H1 (cell line): ENCODE results near the gene HMGN3.

Source experiments
- CHD2 ChIP-seq: IDR thresholded peaks from 2 replicates; pipeline ENCODE4 v1.6.1; 2012; ENCODE audit warnings: low read length, improper control_type of control experiment
- CTCF ChIP-seq, 3 experiments: IDR thresholded peaks; 1 replicate in 2 of 3; 2 replicates in 1 of 3; pipeline versions ENCODE4 v1.5.1 to v1.6.1; 2011; ENCODE audit warnings: low read length in 3 of 3, mild to moderate bottlenecking in 3 of 3, inconsistent platforms in 2 of 3, low read depth in 1 of 3, moderate library complexity in 1 of 3; ENCODE audit not compliant: insufficient read depth in 1 of 3; ENCODE audit errors: control extremely low read depth in 1 of 3
- EP300 ChIP-seq, 2 experiments: IDR thresholded peaks; 1 replicate in 1 of 2; 2 replicates in 1 of 2; pipeline ENCODE4 v1.6.1; 2011 to 2012; ENCODE audit warnings: low read depth in 2 of 2, low read length in 2 of 2, mild to moderate bottlenecking in 2 of 2, borderline replicate concordance in 1 of 2, inconsistent platforms in 1 of 2, moderate library complexity in 1 of 2
- EZH2 ChIP-seq: fragments of 200-600 bp; sonication (generic); IDR thresholded peaks from 2 replicates; pipeline ENCODE4 v1.7.1; 2012; ENCODE audit warnings: low read depth, mild to moderate bottlenecking, moderate library complexity, low read length, inconsistent platforms; ENCODE audit not compliant: severe bottlenecking
- GTF2F1 ChIP-seq: IDR thresholded peaks from 2 replicates; pipeline ENCODE4 v1.6.1; 2012; ENCODE audit warnings: low read depth, low read length, improper control_type of control experiment, borderline replicate concordance
- HDAC6 ChIP-seq: IDR thresholded peaks from one replicate; pipeline ENCODE4 v1.7.1; 2012; ENCODE audit warnings: low read depth, mild to moderate bottlenecking, inconsistent platforms, low read length, moderate library complexity
- JUN ChIP-seq: IDR thresholded peaks from 2 replicates; pipeline ENCODE4 v1.6.1; 2011; ENCODE audit warnings: low read depth, mild to moderate bottlenecking, improper control_type of control experiment, low read length
- JUND ChIP-seq: IDR thresholded peaks from 2 replicates; pipeline ENCODE4 v1.6.1; 2011; ENCODE audit warnings: mild to moderate bottlenecking, improper control_type of control experiment, low read length
- POLR2AphosphoS5 ChIP-seq: IDR thresholded peaks from 2 replicates; pipeline ENCODE4 v1.6.1; 2011; ENCODE audit warnings: low read depth, low read length
- SP2 ChIP-seq: IDR thresholded peaks from 2 replicates; pipeline ENCODE4 v1.6.1; 2012; ENCODE audit warnings: mild to moderate bottlenecking, low read length, inconsistent platforms
- TBP ChIP-seq: IDR thresholded peaks from 2 replicates; pipeline ENCODE4 v1.6.1; 2011; ENCODE audit warnings: low read depth, low read length, improper control_type of control experiment
- TEAD4 ChIP-seq: IDR thresholded peaks from 2 replicates; pipeline ENCODE4 v1.6.1; 2012; ENCODE audit warnings: low read depth, low read length, inconsistent platforms, mixed read lengths
- USF2 ChIP-seq: IDR thresholded peaks from 2 replicates; pipeline ENCODE4 v1.6.1; 2011; ENCODE audit warnings: low read length, improper control_type of control experiment
- YY1 ChIP-seq: IDR thresholded peaks from 2 replicates; pipeline ENCODE4 v1.6.1; 2011; ENCODE audit warnings: low read depth, mild to moderate bottlenecking, low read length

DNA sequence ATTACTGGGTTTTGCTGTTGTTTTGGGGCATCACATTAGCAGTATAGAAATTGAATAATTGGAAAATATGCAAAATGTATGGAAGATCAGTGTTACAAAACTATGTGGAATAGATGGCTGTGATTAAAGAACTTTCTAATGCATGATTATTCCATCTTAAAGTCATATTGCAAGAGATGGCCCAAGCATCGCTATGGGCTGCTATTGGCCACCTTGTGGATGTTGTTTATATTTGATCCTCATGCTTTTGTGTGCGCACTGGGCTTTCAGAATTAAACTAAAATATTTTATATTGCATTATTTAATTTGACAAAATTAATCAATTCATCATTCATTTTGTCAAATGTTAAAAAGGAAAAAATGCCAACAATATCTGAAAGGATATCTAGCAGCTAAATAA is 16.1 kb upstream of the HMGN3 start:
- TF ChIP-seq TBP (no peak), USF2 (no peak), CTCF (IDR thresholded peaks at IDR 0.05; ENCODE audit: control extremely low read depth in 1 of 3, insufficient read depth in 1 of 3, low read depth in 1 of 3, low read length in 3 of 3) (no peak), POLR2AphosphoS5 (no peak), JUN (no peak), GTF2F1 (no peak), CHD2 (no peak), JUND (no peak), HDAC6 (no peak), EZH2 (no peak), TEAD4 (no peak), EP300 (IDR thresholded peaks at IDR 0.05; ENCODE audit: borderline replicate concordance in 1 of 2, low read depth in 2 of 2, low read length in 2 of 2) (no peak), YY1 (no peak), SP2 (no peak)
